HG03469 (cell line): Measurements from ENCODE around the gene CXCL12.

Source experiments
- ATAC-seq: cut with Tn5 transposase; IDR thresholded peaks from one replicate; pipeline ENCODE4 v1.9.1; 2021; ENCODE audit warnings: mild to moderate bottlenecking, moderate library complexity, moderate number of reproducible peaks; ENCODE audit not compliant: unreplicated experiment

The CXCL12 gene

DNA sequence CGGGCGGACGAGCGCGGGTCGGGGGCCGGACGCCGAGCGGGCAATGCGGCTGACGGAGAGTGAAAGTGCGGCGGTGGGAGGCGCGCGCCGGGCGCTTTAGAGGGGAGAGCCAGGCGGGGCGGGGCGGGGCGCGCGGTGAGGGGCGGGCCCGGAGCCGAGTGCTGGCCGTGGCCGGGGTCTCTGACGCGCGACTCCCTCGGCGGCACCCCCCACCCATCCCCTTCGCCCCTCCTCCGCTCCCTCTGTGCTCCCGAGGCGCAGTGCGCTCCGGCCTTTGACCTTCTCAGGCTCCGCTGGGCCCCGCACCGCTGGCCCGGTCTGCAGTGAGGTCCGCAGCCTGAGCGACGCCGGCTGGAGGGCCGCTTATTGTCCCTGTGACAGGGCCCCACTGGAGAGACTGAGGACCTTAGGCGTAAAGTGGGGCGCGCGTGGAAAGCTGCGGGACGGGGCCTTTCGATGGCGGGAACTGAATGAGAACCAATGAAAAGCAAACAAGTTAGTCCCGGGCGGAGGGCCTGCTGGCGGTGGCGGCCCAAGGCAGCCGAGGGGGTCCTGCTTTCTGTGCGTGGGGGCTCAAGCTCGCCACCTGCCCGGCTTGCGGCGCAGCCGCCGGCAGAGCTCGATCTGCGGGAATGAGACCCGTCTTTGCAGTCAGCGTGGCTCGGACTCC lies at the start of gene CXCL12:
Gene CXCL12, minus strand, starts transcription at position 72 of the 670 bp plus-strand sequence. CDS start 92 bp downstream, outside the sequence.
- no peak for ATAC-seq

DNA sequence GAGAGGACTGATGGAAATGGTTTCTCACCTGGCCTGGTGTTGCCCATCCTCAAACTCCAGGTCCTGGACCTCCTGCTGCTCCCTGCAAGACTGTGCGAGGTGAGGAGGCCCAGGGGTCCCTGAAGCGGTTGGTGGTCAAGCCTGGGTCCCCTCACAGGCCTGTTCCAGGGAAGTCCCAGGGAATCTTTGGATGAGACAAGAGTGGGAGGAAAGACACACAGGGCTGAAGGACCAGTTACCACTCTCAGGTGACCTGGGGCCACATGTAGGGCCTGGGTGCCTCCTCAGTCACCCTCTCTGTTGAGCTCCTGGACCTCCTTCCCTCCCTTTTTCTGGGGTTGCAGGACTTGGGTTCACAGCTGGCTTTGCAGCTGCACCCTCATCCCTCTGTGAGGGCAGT lies 42.6 kb upstream of the CXCL12 start:
- no peak for ATAC-seq

DNA sequence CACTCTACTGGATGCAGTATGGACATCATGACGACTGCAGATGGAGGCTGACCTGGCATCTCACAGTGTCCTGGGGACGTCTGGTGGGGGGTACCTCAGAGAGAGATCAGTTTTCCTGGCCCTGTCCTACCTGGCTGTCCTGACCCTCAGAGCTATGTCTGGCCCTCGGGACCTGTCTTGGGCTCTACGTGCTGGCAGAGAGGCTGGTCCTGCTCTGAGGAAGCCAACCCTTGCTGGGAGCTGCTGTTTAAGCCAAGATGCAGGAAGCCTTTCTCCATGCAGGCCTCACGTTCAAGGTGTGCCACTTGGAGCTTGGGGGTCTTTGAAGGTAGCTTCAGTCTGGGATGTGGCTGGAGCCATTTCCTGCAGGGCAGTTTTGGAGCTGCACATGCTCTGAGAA lies 42.1 kb upstream of the CXCL12 start:
- ATAC-seq, result no peak

DNA sequence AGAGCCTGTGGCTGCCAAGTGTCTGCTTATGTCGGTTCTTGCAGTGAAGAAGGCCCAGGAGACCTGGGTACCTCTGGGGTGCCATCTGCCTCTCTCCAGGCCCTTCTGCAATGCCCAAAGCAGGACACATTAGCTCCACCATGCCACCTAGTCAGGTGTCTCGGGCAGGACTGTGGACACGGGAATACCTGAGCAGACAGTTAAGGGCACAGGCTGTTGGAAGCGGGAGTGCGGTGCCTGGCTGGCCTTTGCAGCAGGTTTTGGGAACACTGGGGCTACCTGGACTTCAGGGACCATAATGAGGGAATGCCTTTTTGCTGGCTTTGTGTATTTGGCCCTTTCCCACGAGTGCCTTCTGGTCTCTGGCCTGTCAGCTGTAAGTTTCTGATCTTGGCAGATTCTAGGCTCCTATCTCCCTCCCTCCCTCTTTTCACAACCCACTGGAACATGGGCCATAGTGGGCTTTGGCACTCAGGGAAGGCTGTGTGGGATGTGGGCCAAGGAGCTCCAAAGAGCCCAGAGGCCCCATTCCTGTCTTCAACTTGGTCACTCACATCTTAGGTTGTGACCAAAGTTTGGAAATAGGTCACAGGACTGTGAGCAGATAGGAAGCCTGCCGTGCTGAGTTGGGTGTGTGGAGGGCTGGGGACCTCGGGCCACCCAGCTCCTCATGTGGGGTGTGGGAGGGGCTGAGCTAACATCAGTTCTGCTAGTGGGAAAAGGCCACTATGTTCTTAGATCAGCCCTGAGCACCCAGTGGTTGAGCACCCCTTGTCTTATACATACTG lies 41.5 kb upstream of the CXCL12 start:
- ATAC-seq, result no peak

DNA sequence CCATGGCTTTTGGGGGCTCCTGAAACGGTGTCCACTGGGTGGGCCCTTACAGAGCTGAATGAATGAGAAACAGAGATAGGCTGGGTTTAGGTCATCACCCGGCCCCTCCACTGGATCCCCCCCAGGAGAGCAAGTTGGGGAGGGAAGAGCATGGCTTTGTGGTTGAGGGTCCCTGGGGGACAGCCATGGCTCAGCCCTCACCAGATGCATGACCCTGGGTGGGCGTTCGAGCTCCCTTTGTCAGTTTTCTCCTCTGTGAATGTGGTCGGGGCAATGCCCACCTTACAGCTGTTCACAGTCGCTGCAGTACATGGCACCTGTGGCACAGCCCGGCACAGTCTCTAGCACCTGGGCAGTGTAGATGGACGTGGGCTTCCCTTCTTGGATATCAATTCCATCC lies 40.6 kb upstream of the CXCL12 start:
- no peak for ATAC-seq

DNA sequence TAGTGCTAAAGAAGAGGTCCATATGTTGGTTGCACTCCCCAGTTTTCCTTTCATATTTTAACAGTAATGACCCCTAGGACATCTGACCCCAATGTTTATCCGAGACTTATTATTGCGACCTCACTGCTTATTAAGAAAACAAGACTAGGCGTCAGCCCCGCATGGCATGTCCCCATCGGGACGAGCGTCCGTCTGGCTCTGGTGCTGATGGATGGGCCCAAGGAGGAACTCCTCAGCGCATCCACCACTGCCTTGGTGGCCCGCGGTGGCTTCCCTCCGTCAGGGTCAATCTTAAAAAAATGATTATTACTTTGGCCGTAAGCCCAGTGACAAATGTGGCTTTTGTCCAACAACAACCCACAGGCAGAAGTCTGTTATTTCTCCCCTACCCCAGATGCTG lies 40.1 kb upstream of the CXCL12 start:
- no peak for ATAC-seq

DNA sequence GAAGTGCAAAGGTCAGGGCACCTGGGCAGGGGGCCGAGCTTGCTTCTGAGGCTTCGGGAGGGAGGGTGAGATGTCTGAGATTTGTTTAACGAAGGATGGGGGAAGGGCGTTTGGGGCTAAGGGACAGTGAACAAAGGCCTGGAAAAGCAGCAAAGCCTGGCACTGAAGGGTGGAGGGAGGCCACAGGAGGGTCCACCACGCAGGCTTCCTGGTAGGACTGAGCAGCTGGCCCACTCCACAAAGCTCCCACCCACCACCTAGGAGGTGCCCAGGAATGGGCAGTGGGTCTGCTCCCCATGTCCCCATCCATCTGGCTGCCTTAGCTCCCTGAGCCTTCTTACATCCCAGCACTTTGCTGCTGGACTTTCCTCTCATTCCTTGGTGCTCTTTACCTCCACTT lies 39.4 kb upstream of the CXCL12 start:
- ATAC-seq, result no peak

DNA sequence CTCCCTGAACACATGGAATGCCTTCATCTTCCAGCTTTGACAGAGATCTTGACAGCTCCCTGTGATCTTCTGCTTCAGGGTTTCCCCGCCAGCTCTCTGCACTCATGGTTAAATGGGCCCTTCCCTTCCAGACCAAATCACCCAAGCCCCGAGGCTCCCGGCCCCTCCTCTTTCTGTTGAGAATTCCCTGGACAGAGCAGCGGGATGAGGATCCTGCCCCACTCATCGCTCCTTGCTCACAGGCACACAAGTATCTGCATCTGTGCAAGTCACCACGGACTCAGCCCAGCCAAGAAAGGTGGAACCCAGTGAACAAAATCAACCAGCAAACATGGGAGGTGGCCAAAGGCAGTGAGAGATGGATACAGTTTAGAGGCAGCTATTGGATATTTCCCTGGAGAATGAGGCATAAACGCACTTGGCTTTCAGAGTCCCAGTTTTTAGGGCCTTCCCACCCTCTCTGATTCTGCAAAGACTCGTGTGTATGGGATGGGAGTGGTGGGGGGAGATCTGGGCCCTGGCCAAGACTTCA lies 37.7 kb upstream of the CXCL12 start:
- ATAC-seq, result no peak

DNA sequence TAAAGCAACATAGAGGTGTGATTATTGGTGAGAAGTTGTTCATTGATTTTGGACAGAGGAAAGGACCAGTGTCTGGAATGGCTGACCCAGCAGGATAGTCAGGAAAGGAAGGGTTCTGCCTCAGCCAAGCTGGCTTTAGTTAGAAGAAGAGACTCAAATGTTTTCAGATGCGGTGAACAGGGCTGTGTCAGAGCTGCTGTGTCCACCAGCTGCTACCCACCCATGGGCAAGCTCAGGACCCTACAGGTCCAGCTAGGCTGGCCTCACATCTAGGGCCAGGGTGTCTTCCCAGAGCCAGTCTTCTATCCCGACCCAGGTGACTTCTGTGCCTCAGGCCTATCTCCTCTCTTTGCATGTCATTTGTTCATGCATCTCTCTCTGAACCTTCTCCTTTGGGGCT lies 37.3 kb upstream of the CXCL12 start:
- ATAC-seq, result no peak

DNA sequence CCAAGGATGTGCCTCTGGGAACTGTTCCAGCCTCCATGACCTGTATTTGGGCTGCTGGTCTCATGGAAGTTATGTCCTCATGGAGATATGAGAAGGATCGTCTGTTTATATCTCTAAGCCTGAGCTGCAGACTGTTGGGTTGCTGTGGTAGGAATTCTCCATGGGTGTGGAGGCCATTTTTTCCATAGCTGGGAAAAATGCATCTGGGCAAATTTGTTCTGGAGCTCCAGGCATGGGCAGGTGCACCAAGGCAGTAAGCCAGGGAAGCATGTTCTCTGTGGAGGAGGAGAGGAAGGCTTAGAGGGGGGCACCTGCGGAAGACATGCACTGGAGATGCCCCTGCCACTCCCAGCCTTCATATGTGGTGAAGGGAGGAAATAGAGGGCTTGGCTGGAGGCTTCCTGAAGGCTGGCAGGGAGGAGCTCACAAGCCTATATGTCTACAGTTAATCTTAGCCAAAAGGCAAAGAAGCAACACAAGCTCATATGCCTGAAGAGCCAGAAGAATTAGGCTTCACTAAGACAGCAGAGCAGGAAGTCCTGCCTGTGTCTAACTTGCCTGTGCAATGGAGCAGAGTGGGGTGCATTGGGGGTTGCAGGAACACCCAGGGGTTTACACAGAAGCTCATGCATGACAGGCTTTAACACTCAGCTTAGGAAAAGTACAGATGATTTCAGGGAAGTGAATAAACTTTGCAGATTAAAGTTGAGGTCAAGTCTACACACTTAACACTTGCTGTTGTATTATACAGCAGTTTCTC lies 35.1 kb upstream of the CXCL12 start:
- no peak for ATAC-seq

DNA sequence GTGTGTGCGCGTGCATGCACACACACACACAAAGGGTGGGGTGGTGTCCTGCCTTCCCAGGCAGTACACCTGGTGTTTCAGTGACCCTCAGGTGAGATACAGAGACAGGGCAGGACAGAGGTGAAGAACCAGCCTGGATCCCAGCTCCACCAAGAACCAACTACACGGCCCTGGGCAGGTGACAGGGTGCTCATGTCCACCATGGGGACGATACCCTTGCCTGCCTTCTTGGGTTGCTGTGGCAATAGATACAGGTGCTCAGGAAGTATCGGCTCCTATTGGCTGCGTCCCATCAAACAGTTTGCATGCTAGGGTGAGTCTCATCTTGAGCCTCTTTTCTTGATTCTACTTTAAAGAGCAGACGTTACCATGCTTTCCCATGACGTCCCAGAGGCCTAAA lies 33.7 kb upstream of the CXCL12 start:
- ATAC-seq, result no peak

DNA sequence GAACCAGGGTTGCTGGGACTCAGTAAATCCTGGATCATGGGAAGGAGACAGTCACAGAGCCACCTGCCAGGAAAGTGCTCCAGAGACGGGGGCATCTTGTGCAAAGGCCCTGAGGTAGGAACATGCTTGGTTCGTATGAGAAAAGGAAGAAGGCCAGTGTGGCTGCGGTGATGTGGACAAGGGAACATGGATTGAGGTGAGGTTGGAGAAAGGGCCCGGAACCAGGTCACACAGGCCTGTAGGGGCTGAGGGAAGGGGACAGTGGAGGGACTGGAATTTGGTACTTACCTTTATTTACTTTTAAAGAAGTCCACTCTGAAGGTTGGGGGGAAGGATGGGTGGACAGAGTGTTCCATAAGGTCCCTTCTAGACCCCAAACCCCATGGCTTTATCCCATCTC lies 32.9 kb upstream of the CXCL12 start:
- ATAC-seq, result no peak

DNA sequence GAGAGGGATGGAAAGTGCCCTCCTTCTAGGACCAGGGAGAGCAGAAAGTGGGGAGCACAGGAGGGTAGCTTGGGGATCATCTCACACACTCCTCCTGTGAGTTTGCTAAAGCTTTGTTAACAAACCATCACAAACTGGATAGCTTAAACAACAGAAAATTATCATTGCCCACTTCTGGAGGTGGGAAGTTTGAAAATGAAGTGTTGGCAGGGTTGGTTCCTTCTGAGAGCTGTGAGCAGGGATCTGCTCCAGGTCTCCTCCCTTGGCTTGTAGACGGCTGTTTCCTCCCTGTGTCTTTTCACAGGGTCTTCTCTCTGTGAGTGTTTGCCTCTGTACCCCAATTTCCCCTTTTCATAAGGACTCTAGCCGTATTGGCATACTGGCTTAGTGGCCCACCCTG lies 32.0 kb upstream of the CXCL12 start:
- no peak for ATAC-seq

DNA sequence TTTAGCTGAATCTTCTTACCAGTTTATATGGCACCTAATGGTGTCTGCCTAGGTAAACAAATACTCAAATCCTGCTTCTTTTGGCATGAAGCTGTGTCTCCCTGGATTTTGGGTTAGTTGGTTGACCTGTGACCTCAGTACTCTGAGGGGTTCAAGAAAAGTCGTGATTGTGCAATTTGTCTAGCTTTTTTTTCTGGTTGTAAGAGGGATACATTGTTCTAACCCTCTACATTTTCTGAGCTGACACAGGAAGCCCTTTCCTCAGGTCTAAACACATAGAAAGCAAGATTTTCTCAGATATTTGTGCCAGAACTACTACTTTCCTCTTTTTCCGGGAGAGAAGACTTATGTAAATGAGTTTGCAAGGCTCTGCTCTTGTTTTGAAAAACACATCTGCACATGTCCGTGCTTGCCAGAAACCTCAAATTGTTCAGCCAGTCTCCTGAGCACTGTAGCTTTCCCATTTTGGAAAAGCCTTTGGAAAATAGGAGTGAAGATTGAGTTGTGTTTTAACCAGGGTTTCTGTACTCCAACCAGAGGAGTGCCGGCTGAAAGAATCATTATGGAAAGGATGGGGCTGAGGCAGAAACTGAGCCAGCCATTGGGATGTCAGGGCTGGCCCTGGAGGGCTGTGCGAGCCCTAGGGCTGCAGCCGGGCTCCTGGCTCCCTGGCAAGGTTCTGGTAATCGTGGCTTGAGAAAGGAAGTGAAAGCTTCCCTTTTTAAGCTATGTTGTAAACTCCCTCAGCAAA lies 31.3 kb upstream of the CXCL12 start:
- no peak for ATAC-seq

DNA sequence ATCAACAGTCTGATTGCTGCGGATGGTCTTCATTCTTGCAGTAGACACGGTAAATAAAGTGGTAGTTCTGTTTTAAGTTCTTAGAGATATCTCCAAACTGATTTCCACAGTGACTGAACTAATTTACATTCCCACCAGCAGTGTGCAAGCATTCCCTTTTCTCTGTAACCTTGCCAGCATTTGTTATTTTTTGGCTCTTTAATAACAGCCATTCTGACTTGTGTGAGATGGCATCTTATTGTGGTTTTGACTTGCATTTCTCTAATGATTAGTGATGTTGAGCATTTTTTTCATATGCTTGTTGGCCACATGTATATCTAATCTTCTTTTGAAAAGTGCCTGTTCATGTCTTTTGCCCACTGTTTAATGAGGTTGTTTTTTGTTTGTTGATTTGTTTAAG lies 30.2 kb upstream of the CXCL12 start:
- no peak for ATAC-seq

DNA sequence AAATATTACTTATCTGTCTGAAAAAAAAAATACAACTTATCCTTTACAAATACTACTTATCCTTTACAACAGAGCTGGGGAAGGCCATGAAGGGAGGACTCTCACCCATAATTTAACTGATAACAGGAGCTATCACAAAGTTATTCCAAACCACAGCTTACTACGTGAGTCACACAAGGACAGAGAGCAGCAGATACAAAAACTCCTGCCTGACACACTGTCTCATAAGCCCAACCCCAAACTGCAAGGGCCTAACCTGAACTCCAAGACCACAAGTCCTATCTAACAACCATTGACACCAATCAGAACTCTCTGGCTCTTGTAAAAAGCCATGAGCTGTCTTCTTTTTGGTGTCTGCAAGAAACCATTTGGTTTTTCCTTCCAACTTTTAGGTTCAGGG lies 28.5 kb upstream of the CXCL12 start:
- ATAC-seq, result no peak

DNA sequence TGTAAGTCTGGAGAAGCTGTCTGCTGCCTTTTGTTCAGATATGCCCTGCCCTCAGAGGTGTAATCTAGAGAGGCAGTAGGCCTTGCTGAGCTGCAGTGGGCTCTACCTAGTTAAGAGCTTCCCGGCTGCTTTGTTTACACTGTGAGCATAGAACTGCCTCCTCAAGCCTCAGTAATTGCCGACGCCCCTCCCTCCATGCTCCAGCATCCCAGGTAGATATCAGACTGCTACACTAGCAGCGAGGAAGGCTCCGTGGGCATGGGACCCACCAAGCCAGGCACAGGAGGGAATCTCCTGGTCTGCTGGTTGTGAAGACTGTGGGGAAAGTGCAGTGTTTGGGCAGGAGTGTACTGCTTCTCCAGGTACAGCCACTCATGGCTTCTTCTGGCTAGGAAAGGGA lies 26.4 kb upstream of the CXCL12 start:
- ATAC-seq, result no peak

DNA sequence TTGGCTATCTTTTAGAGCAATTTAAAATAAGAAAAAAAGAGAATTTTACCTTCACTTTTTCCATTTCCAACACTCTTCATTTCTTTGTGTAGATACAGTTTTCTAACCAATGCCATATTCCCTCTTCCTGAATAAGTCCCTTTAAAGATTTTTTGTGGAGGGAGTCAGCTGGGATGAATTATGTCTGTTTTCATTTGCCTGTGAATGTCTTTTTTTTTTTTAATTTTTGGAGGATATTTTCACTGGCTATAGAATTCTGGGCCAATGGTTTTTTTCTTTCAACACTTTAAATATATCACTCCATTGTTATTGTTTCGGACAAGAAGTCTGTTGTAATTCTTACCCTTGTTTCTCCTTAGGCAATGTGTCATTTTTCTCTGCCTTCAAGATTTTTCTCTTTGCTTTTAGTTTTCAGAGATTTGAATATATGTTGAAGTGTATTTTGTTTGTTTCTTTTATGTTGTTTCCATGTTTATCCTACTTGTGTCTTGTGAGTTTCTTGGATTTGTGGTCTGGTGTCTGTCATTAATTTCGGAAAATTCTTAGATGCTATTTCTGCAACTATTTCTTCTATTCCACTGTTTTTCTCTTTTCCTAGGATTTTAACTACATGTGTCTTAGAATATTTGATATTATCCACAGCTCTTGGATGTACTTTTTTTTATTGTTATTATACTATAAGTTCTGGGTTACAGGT lies 20.0 kb upstream of the CXCL12 start:
- ATAC-seq, result no peak

DNA sequence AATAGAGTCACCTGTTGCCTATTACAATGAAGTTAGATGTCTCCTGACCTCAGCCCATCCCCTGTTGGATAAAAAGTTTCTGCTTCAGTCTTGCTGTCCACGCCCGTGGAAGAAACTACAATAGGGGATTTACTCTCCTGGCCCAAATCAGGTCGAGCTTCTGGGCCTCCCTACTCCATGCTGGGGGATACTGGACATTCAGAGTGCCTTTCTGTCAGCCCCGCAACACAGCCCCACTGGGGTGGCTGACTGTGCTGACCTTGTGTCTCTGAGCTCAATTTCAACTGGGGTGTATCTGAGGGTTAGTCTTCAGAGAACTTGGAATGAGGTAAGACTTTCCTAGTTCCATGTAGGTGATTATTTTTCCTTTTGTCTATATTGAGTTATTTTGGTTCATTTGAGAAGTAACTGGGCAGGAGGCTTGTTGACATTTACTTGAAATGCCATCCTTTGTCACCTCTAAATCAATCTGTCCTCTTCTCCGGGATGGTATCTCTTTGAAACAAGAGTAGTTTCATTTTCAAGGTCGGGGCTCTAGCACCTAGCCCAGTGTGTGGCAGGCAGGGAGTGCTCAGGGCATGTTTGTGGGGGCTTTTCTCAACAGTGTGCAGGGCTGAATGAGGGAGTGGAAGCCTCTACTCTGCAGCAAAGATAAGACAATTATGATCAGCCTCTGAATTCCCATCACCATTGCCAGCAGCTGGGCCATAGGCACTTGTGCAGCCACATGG lies 17.7 kb upstream of the CXCL12 start:
- no peak for ATAC-seq

DNA sequence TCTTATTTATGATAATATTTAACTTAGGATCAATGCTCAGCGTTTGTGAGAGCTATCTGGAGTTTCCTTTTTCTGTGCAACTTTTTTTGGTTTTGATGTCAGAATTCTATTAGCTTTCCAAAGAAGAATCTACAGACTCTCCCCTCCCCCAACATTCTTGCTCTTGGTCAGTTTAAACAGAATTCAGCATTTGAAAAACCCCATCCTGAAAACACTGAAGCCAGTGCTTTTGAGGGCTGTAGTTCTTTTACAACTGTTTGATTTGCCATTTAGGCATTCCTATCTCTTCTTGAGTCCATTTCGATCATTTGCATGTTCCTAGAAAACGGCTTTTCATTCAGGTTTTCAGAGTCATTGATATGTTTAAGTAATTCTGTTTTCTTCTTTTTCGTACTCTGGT lies 15.6 kb upstream of the CXCL12 start:
- ATAC-seq, result no peak
